ENCODE measurements around the gene USP32. TPM values are rescaled to one million over a fixed set of nuclear protein-coding genes. Genes with fewer than 3 reads are reported as not detected.
"Not testable (repeated sequence)": the region's sequence is repeated elsewhere in the genome, so short reads cannot be mapped to it uniquely, and the experiment has no call there.

USP32 gene
- 10 to 100 TPM; 14.1 to 25.5 (median 16.2) TPM for total RNA-seq
- polyA plus RNA-seq, result 1 to 10 TPM; 7.7 to 9.5 TPM

GRCh38 chr17:60392042-60392844 is at the start of gene USP32:
Gene USP32 (minus strand): TSS chr17:60392133. CDS start chr17:60391939, 194 bp downstream.
- FAIRE-seq (no peak), ATAC-seq (peak; percentile 91 to 95 (median 92)), DNase-seq (peak; percentile 97 to 100 (median 99))
- 0 to 1% methylated on average over 61 to 68 of the region's 68 CpGs for WGBS, 2 donors
- intact Hi-C loops (cut with DNase I), result no loop called here
- H3K4me3 ChIP-seq, result peak within 1 kb of the TSS; percentile 75 to 79 (median 76)
- no peaks in the 10 kb centered on the region for H3K9me3 ChIP-seq
- TF ChIP-seq CTCF (IDR thresholded peaks at IDR 0.05), result peak in 2 of 4 donors; percentile 10 to 24
- peak within 1 kb of the TSS; percentile 87 to 92 (median 92) for H3K27ac ChIP-seq
- no peaks in the 10 kb centered on the region for H3K36me3 ChIP-seq
- H3K27me3 ChIP-seq, result no peaks in the 10 kb centered on the region
- peaks cover 7 to 14% (median 13%) of the 10 kb centered on the region in 3 donors for H3K4me1 ChIP-seq

- H3K27ac ChIP-seq, result no peak overlapping the region
- no peaks in the 10 kb centered on the region for H3K36me3 ChIP-seq
- intact Hi-C loops (cut with DNase I), result loop anchor here in 1 of 3 donors (10.0 kb wide), 1 partner anchor 345 kb away; no protein-coding TSS in a partner anchor
- DNase-seq (no peak), FAIRE-seq (no peak), ATAC-seq (no peak)
- H3K4me3 ChIP-seq, result no peak overlapping the region
- 10 to 19% methylated on average over 2 of the region's 2 CpGs for WGBS, 2 donors
- TF ChIP-seq CTCF (IDR thresholded peaks at IDR 0.05), result no peak
- no peaks in the 10 kb centered on the region for H3K4me1 ChIP-seq
- no peaks in the 10 kb centered on the region for H3K27me3 ChIP-seq
- H3K9me3 ChIP-seq, result no peaks in the 10 kb centered on the region
These were observed 47.6 kb upstream of the USP32 start for GRCh38 chr17:60439501-60439900.

GRCh38 chr17:60436676-60437075 is 44.7 kb upstream of the USP32 start:
- WGBS, 2 donors, result 49 to 51% methylated on average over 5 of the region's 5 CpGs
- TF ChIP-seq CTCF (IDR thresholded peaks at IDR 0.05), result no peak
- Histone ChIP-seq H3K27me3 (no peaks in the 10 kb centered on the region), H3K4me1 (no peaks in the 10 kb centered on the region), H3K4me3 (no peak overlapping the region), H3K27ac (no peak overlapping the region), H3K36me3 (no peaks in the 10 kb centered on the region), H3K9me3 (no peaks in the 10 kb centered on the region)
- intact Hi-C loops (cut with DNase I), result loop anchor here in 1 of 3 donors (10.0 kb wide), 1 partner anchor 342 kb away; no protein-coding TSS in a partner anchor
- no peak for FAIRE-seq
- ATAC-seq, result no peak
- DNase-seq, result no peak

GRCh38 chr17:60435244-60436167 is 43.6 kb upstream of the USP32 start:
- peak; percentile 73 for FAIRE-seq
- intact Hi-C loops (cut with DNase I), result loop anchor here in 1 of 3 donors (10.0 kb wide), 1 partner anchor 341 kb away; no protein-coding TSS in a partner anchor

GRCh38 chr17:60433021-60433997 is 41.4 kb upstream of the USP32 start:
- not testable (repeated sequence) for H3K4me3 ChIP-seq, H3K36me3 ChIP-seq, DNase-seq, H3K4me1 ChIP-seq, H3K9me3 ChIP-seq, FAIRE-seq, ATAC-seq, H3K27ac ChIP-seq, H3K27me3 ChIP-seq
- 89 to 91% methylated on average over 4 of the region's 4 CpGs for WGBS, 2 donors
- intact Hi-C loops (cut with DNase I), result loop anchor here in 1 of 3 donors (10.0 kb wide), 1 partner anchor 339 kb away; no protein-coding TSS in a partner anchor

More at GRCh38 chr17:60435244-60436167, 43.6 kb upstream of the USP32 start:
- WGBS, 2 donors, result 63 to 64% methylated on average over 28 of the region's 28 CpGs
- Histone ChIP-seq H3K27me3 (no peaks in the 10 kb centered on the region), H3K36me3 (no peaks in the 10 kb centered on the region), H3K4me3 (no peak overlapping the region), H3K4me1 (no peaks in the 10 kb centered on the region), H3K9me3 (no peaks in the 10 kb centered on the region), H3K27ac (no peak overlapping the region)
- peak; percentile 86 to 99 (median 96) for ATAC-seq
- TF ChIP-seq CTCF (IDR thresholded peaks at IDR 0.05), result peak; percentile 81 to 92 (median 84)
- DNase-seq, result peak in 4 of 6 donors; percentile 39 to 81 (median 60)

GRCh38 chr17:60430561-60430960 is 38.6 kb upstream of the USP32 start:
- H3K27me3 ChIP-seq, H3K4me1 ChIP-seq, H3K27ac ChIP-seq, DNase-seq, H3K36me3 ChIP-seq, H3K9me3 ChIP-seq, FAIRE-seq, ATAC-seq, H3K4me3 ChIP-seq: not testable (repeated sequence)
- intact Hi-C loops (cut with DNase I), result loop anchor here in 1 of 3 donors (10.0 kb wide), 1 partner anchor 336 kb away; no protein-coding TSS in a partner anchor
- 88 to 90% methylated on average over 7 of the region's 7 CpGs for WGBS, 2 donors
